ENCODE results near the gene DAO.

DNA sequence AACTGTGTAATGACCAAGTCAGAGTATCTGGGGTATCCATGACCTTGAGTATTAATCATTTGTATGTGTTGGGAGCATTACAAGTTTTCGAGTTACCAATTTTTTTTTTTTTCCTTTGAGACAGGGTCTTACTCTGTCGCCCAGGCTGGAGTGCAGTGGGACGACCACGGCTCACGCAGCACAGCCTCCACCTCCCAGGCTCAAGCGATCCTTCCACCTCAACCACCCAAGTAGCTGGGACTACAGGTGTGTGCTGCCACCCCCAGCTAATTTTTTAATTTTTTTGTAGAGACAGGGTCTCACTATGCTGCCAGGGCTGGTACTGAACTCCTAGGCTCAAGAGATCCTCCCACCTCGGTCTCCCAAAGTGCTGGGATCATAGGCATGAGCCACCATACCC is 42.2 kb upstream of the DAO start:
- TF ChIP-seq CTCF (conservative IDR thresholded peaks at IDR 0.05 in 1 of 2, IDR thresholded peaks at IDR 0.05 in 1 of 2; ENCODE audit: low read depth in 1 of 2, low read length in 2 of 2) (no peak), EZH2 (IDR thresholded peaks at IDR 0.05; ENCODE audit: low read length, missing control alignments) (no peak)
